ENCODE results near the gene LEFTY2.
"Not testable (repeated sequence)": the region's sequence is repeated elsewhere in the genome, so short reads cannot be mapped to it uniquely, and the experiment has no call there.

The LEFTY2 gene

DNA sequence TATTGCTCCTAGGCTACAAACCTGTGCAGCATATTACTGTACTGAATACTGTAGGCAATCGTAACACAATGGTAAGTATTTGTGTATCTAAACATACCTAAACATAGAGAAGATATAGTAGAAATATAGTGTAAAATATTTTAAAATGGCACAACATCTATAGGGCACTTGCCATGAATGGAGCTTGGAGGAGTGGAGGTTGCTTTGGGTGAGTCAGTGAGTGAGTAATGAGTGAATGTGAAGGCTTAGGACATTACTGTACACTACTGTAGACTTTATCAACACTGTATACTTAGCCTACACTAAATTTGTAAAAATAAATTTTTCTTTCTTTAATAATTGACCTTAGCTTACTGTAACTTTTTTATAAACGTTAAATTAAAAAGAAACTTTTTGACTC is 7.9 kb downstream of the LEFTY2 start:
- Histone ChIP-seq H3K9me3 (ENCODE audit: insufficient read depth, low read length) (no peaks in the 10 kb centered on the region), H2AFZ (ENCODE audit: low read depth, low read length, severe bottlenecking) (no peak overlapping the region), H3F3A (ENCODE audit: insufficient read depth) (no peaks in the 10 kb centered on the region), H3K36me3 (ENCODE audit: low read length) (no peaks in the 10 kb centered on the region), H3K9ac (ENCODE audit: low read length) (no peak overlapping the region), H3K79me2 (ENCODE audit: insufficient read depth, low read length) (no peaks in the 10 kb centered on the region), H3K4me2 (ENCODE audit: low read depth, low read length, poor library complexity, severe bottlenecking) (no peak overlapping the region), H3K4me3 (ENCODE audit: insufficient read depth, low read length, poor library complexity, severe bottlenecking) (no peak overlapping the region), H3K27me3 (ENCODE audit: low read length) (no peaks in the 10 kb centered on the region), H3K27ac (ENCODE audit: low read depth, low read length) (no peak overlapping the region), H4K20me1 (ENCODE audit: low read depth, low read length) (no peaks in the 10 kb centered on the region), H3K9me2 (replicated peaks; ENCODE audit: insufficient read depth, low read length) (no peaks in the 10 kb centered on the region)
- TF ChIP-seq, protein P1, sequence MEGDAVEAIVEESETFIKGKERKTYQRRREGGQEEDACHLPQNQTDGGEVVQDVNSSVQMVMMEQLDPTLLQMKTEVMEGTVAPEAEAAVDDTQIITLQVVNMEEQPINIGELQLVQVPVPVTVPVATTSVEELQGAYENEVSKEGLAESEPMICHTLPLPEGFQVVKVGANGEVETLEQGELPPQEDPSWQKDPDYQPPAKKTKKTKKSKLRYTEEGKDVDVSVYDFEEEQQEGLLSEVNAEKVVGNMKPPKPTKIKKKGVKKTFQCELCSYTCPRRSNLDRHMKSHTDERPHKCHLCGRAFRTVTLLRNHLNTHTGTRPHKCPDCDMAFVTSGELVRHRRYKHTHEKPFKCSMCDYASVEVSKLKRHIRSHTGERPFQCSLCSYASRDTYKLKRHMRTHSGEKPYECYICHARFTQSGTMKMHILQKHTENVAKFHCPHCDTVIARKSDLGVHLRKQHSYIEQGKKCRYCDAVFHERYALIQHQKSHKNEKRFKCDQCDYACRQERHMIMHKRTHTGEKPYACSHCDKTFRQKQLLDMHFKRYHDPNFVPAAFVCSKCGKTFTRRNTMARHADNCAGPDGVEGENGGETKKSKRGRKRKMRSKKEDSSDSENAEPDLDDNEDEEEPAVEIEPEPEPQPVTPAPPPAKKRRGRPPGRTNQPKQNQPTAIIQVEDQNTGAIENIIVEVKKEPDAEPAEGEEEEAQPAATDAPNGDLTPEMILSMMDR (IDR thresholded peaks at IDR 0.05; ENCODE audit: insufficient read depth, low read length, poor library complexity, severe bottlenecking) = no peak
- TF ChIP-seq EZH2phosphoT487 (conservative IDR thresholded peaks at IDR 0.05; ENCODE audit: low read length) = no peak

DNA sequence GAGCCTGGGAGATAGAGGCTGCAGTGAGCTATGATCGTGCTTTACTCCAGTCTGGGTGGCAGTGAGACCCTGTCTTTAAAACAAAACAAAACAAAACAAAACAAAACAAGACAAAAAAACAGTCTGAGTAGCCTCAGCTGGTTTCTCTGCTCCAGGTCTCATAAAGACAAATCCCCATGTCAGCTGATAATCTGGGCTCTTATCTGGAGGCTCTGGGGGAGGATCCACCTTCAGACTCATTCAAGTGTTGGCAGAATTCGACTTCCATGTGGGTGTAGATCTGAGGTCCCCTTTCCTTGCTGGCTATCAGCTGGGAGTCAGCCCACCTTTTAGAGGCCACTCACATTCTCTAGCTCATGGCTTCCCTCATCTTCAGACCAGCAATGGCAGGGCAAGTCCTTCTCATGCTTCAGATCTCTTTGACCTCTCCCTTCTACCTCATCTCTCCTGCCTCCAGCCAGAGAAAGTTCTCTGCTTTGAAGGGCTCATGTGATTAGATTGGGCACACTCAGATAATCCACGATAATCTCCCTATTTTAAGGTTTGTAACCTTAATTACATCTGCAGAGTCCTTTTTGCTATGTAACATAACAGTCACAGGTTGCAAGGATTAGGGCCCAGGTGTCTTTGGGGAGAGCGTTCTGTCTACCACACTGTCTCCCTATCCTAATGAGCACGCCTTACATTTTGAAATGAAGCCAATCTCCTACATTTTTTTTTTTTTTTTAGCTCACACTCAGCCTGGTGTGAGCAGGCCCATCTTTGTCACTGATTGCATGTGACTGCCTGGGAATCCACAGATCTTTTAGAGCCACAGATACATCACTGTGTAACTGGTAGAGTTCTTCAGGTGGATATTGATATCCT is 9.5 kb downstream of the LEFTY2 start:
- Histone ChIP-seq H3K36me3 (ENCODE audit: low read length) (no peaks in the 10 kb centered on the region), H3K4me2 (ENCODE audit: low read depth, low read length, poor library complexity, severe bottlenecking) (no peak overlapping the region), H2AFZ (ENCODE audit: low read depth, low read length, severe bottlenecking) (no peak overlapping the region), H3K27ac (ENCODE audit: low read depth, low read length) (no peak overlapping the region), H3K9me3 (ENCODE audit: insufficient read depth, low read length) (no peaks in the 10 kb centered on the region), H3K79me2 (ENCODE audit: insufficient read depth, low read length) (no peaks in the 10 kb centered on the region), H3K9ac (ENCODE audit: low read length) (no peak overlapping the region), H3K4me3 (ENCODE audit: insufficient read depth, low read length, poor library complexity, severe bottlenecking) (no peak overlapping the region), H3K9me2 (replicated peaks; ENCODE audit: insufficient read depth, low read length) (no peaks in the 10 kb centered on the region), H3K27me3 (ENCODE audit: low read length) (no peaks in the 10 kb centered on the region), H3F3A (ENCODE audit: insufficient read depth) (no peaks in the 10 kb centered on the region), H4K20me1 (ENCODE audit: low read depth, low read length) (no peaks in the 10 kb centered on the region)
- no peak for TF ChIP-seq EZH2phosphoT487 (conservative IDR thresholded peaks at IDR 0.05; ENCODE audit: low read length)
- TF ChIP-seq, protein P1 (IDR thresholded peaks at IDR 0.05; ENCODE audit: insufficient read depth, low read length, poor library complexity, severe bottlenecking) = no peak

DNA sequence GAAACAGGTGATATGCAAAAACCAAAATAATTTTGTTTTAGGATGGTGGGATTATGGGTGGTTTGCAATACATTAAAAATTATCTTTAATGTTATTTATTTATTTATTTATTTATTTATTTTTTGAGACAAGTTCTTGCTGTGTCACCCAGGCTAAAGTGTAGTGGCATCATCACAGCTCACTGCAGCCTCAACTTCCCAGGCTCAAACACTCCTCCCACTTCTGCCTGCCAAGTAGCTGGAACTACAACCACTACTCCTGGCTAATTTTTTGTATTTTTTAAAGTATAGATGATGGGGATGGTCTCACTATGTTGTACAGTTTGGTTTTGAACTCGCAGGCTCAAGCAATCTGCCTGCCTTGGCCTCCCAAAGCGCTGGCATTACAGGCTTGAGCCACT is 10.5 kb downstream of the LEFTY2 start:
- H3K27ac ChIP-seq (ENCODE audit: low read depth, low read length) = no peak overlapping the region
- no peak overlapping the region for H2AFZ ChIP-seq (ENCODE audit: low read depth, low read length, severe bottlenecking)
- no peak overlapping the region for H3K9ac ChIP-seq (ENCODE audit: low read length)
- no peaks in the 10 kb centered on the region for H3K9me2 ChIP-seq (replicated peaks; ENCODE audit: insufficient read depth, low read length)
- H4K20me1 ChIP-seq (ENCODE audit: low read depth, low read length) = no peaks in the 10 kb centered on the region
- no peaks in the 10 kb centered on the region for H3K27me3 ChIP-seq (ENCODE audit: low read length)
- no peaks in the 10 kb centered on the region for H3K36me3 ChIP-seq (ENCODE audit: low read length)
- TF ChIP-seq, protein P1 (IDR thresholded peaks at IDR 0.05; ENCODE audit: insufficient read depth, low read length, poor library complexity, severe bottlenecking) = no peak
- TF ChIP-seq EZH2phosphoT487 (conservative IDR thresholded peaks at IDR 0.05; ENCODE audit: low read length) = no peak
- no peaks in the 10 kb centered on the region for H3K79me2 ChIP-seq (ENCODE audit: insufficient read depth, low read length)
- H3K4me3 ChIP-seq (ENCODE audit: insufficient read depth, low read length, poor library complexity, severe bottlenecking) = no peak overlapping the region
- no peak overlapping the region for H3K4me2 ChIP-seq (ENCODE audit: low read depth, low read length, poor library complexity, severe bottlenecking)
- peaks cover 4% of the 10 kb centered on the region; the same call in 1 of the 2 replicates for H3F3A ChIP-seq (ENCODE audit: insufficient read depth)
- H3K9me3 ChIP-seq (ENCODE audit: insufficient read depth, low read length) = no peaks in the 10 kb centered on the region

DNA sequence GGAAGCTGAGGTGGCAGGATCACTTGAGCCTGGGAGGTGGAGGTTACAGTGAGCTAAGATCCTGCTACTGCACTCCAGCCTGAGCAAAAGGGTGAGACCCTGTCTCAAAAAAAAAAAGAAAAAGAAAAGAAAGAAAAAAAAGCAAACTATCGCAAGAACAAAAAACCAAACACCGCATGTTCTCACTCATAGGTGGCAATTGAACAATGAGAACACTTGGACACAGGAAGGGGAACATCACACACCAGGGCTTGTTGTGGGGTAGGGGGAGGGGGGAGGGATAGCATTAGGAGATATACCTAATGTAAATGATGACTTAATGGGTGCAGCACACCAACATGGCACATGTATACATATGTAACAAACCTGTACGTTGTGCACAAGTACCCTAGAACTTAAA is 11.6 kb downstream of the LEFTY2 start:
- H3K36me3 ChIP-seq (ENCODE audit: low read length); H3K4me2 ChIP-seq (ENCODE audit: low read depth, low read length, poor library complexity, severe bottlenecking); H4K20me1 ChIP-seq (ENCODE audit: low read depth, low read length); H2AFZ ChIP-seq (ENCODE audit: low read depth, low read length, severe bottlenecking); H3K9me3 ChIP-seq (ENCODE audit: insufficient read depth, low read length); H3F3A ChIP-seq (ENCODE audit: insufficient read depth); H3K27me3 ChIP-seq (ENCODE audit: low read length); H3K4me3 ChIP-seq (ENCODE audit: insufficient read depth, low read length, poor library complexity, severe bottlenecking); H3K9ac ChIP-seq (ENCODE audit: low read length); H3K79me2 ChIP-seq (ENCODE audit: insufficient read depth, low read length); H3K9me2 ChIP-seq (replicated peaks; ENCODE audit: insufficient read depth, low read length); H3K27ac ChIP-seq (ENCODE audit: low read depth, low read length): not testable (repeated sequence)

Data from SU-DHL-6 (cell line).